GM12878 (cell line): ENCODE results near the gene SULT2B1.

Source experiments
- CTCF ChIP-seq, 3 experiments: IDR thresholded peaks in 2 of 3; conservative IDR thresholded peaks in 1 of 3; 2 replicates each; pipeline ENCODE4 v1.5.1; 2011; ENCODE audit warnings: low read depth in 3 of 3, low read length in 3 of 3, mild to moderate bottlenecking in 3 of 3, control low read depth in 2 of 3, moderate library complexity in 2 of 3, inconsistent platforms in 1 of 3, mixed read lengths in 1 of 3; ENCODE audit not compliant: control insufficient read depth in 2 of 3, insufficient read depth in 1 of 3; ENCODE audit errors: extremely low read depth in 1 of 3
- E4F1 ChIP-seq: fragments of 450-650 bp; IDR thresholded peaks from 2 replicates; pipeline ENCODE4 v1.6.1; 2018; ENCODE audit warnings: borderline replicate concordance, mild to moderate bottlenecking; ENCODE audit not compliant: partially characterized antibody
- EP300 ChIP-seq, 2 experiments: fragments of 150-350 bp in 1 of 2; IDR thresholded peaks; 2 replicates each; pipeline ENCODE4 v1.6.1; 2011 to 2012; ENCODE audit warnings: low read depth in 2 of 2, low read length in 2 of 2, borderline replicate concordance in 1 of 2, improper control_type of control experiment in 1 of 2, inconsistent platforms in 1 of 2; ENCODE audit not compliant: control insufficient read depth in 1 of 2
- POLR2AphosphoS5 ChIP-seq: IDR thresholded peaks from 2 replicates; pipeline ENCODE4 v1.6.1; 2011; ENCODE audit warnings: mild to moderate bottlenecking, low read length, inconsistent platforms
- RB1 ChIP-seq: fragments of 450-650 bp; formaldehyde crosslinking; IDR thresholded peaks from 2 replicates; pipeline ENCODE4 v1.6.1; 2017; ENCODE audit warnings: mild to moderate bottlenecking, borderline replicate concordance
- RCOR1 ChIP-seq: conservative IDR thresholded peaks from 2 replicates; pipeline ENCODE4 v1.6.1; 2012; ENCODE audit warnings: low read depth, low read length, improper control_type of control experiment

- TF ChIP-seq CTCF (IDR thresholded peaks at IDR 0.05 in 2 of 3, conservative IDR thresholded peaks at IDR 0.05 in 1 of 3; ENCODE audit: control insufficient read depth in 2 of 3, extremely low read depth in 1 of 3, insufficient read depth in 1 of 3, low read depth in 3 of 3, low read length in 3 of 3) (no peak), E4F1 (no peak), RB1 (no peak), RCOR1 (no peak), POLR2AphosphoS5 (no peak), EP300 (IDR thresholded peaks at IDR 0.05; ENCODE audit: borderline replicate concordance in 1 of 2, control insufficient read depth in 1 of 2, low read depth in 2 of 2, low read length in 2 of 2) (no peak)
Observed at GRCh38 chr19:48554385-48555091, 2.6 kb downstream of the SULT2B1 start.
